Suppressor macrophage treated with lipopolysaccharide for 1 hour (primary cell): ENCODE results near the gene NCF4.
A peak's percentile ranks its signal among the peaks of the same experiment; 100 is the strongest.

Experiments
- DNase-seq, 3 donors: peaks; one replicate each; pipeline ENCODE4 v3.0.0-alpha.2; 2020 to 2022

The NCF4 gene

GRCh38 chr22:36865346-36865745 lies 4.5 kb downstream of the NCF4 start:
- DNase-seq, result peak; percentile 66 to 83 (median 81)

- no peak for DNase-seq
Measured at GRCh38 chr22:36867695-36868094, 6.9 kb downstream of the NCF4 start.

- no peak for DNase-seq
Measured at GRCh38 chr22:36868546-36869181, 7.9 kb downstream of the NCF4 start.

- no peak for DNase-seq
Measured at GRCh38 chr22:36870250-36870649, 9.4 kb downstream of the NCF4 start.

GRCh38 chr22:36871669-36872081 lies 10.9 kb downstream of the NCF4 start:
- no peak for DNase-seq

GRCh38 chr22:36872084-36872483 lies 11.3 kb downstream of the NCF4 start:
- DNase-seq, result no peak

GRCh38 chr22:36872866-36873498 lies 12.2 kb downstream of the NCF4 start:
- DNase-seq, result no peak

- DNase-seq, result peak; percentile 74 to 83 (median 82)
Measured at GRCh38 chr22:36873614-36874308, 13.0 kb downstream of the NCF4 start.

- no peak for DNase-seq
Measured at GRCh38 chr22:36874309-36874696, 13.5 kb downstream of the NCF4 start.

GRCh38 chr22:36874736-36875135 lies 13.9 kb downstream of the NCF4 start:
- DNase-seq, result no peak

- no peak for DNase-seq
Measured at GRCh38 chr22:36875741-36876140, 14.9 kb downstream of the NCF4 start.

GRCh38 chr22:36879775-36880174 lies 19.0 kb downstream of the NCF4 start:
- DNase-seq, result no peak

- DNase-seq, result peak; percentile 51 to 88 (median 80)
Measured at GRCh38 chr22:36881504-36882245, 20.9 kb downstream of the NCF4 start.

GRCh38 chr22:36884349-36885158 lies 23.7 kb downstream of the NCF4 start:
- peak in 2 of 3 donors; percentile 66 to 86 for DNase-seq

GRCh38 chr22:36885474-36885873 lies 24.7 kb downstream of the NCF4 start:
- DNase-seq, result peak; percentile 61 to 74 (median 73)

- DNase-seq, result no peak
Measured at GRCh38 chr22:36886016-36886415, 25.2 kb downstream of the NCF4 start.

- no peak for DNase-seq
Measured at GRCh38 chr22:36887162-36887561, 26.4 kb downstream of the NCF4 start.

GRCh38 chr22:36891646-36892045 lies 30.8 kb downstream of the NCF4 start:
- DNase-seq, result peak in 1 of 3 donors; percentile 34

- peak in 1 of 3 donors; percentile 30 for DNase-seq
Measured at GRCh38 chr22:36892292-36892691, 31.5 kb downstream of the NCF4 start.

- no peak for DNase-seq
Measured at GRCh38 chr22:36893262-36893661, 32.5 kb downstream of the NCF4 start.

- DNase-seq, result peak; percentile 50 to 69 (median 67)
Measured at GRCh38 chr22:36894266-36894665, 33.5 kb downstream of the NCF4 start.

- no peak for DNase-seq
Measured at GRCh38 chr22:36897611-36898010, 36.8 kb downstream of the NCF4 start.
